Measurements from ENCODE around the gene BDKRB2. TPM values are rescaled to one million over a fixed set of nuclear protein-coding genes. Genes with fewer than 3 reads are reported as not detected.

Gene BDKRB2
- total RNA-seq, 1 donor from 2014 or later = 10.1 TPM

DNA sequence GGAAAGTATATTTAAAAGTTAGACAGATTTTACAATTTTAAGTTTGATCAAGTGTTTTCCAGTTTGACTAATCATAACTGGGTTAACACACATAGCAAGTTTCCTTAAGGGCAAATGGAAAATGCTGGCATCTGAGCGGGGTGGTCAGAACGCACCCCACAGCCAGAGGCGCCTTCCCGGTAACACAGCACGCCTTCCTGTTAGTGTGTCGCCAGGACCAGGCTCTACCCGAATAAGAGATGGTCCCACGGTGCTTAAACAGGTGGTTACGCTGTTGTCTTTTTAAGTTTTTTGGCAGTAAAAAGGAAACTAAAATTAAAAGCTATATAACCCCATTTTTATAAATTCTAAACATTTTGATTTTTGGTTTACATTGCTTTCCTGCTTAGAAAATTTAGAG is 79.4 kb downstream of the BDKRB2 start:
- no peak overlapping the region for H3K4me3 Mint-ChIP-seq
- H3K27me3 Mint-ChIP-seq (ENCODE audit: low read depth) = no peaks in the 10 kb centered on the region
- H3K9me3 Mint-ChIP-seq = no peaks in the 10 kb centered on the region
- TF ChIP-seq, protein P1, sequence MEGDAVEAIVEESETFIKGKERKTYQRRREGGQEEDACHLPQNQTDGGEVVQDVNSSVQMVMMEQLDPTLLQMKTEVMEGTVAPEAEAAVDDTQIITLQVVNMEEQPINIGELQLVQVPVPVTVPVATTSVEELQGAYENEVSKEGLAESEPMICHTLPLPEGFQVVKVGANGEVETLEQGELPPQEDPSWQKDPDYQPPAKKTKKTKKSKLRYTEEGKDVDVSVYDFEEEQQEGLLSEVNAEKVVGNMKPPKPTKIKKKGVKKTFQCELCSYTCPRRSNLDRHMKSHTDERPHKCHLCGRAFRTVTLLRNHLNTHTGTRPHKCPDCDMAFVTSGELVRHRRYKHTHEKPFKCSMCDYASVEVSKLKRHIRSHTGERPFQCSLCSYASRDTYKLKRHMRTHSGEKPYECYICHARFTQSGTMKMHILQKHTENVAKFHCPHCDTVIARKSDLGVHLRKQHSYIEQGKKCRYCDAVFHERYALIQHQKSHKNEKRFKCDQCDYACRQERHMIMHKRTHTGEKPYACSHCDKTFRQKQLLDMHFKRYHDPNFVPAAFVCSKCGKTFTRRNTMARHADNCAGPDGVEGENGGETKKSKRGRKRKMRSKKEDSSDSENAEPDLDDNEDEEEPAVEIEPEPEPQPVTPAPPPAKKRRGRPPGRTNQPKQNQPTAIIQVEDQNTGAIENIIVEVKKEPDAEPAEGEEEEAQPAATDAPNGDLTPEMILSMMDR (IDR thresholded peaks at IDR 0.05; ENCODE audit: unreplicated experiment) = no peak
- no peak overlapping the region for H3K27ac Mint-ChIP-seq
- no peak for DNase-seq (ENCODE audit: low spot score in 2 of 2, unreplicated experiment in 2 of 2)
- peaks cover 10% of the 10 kb centered on the region for H3K36me3 Mint-ChIP-seq
- H3K4me1 Mint-ChIP-seq = peaks cover 63% of the 10 kb centered on the region

DNA sequence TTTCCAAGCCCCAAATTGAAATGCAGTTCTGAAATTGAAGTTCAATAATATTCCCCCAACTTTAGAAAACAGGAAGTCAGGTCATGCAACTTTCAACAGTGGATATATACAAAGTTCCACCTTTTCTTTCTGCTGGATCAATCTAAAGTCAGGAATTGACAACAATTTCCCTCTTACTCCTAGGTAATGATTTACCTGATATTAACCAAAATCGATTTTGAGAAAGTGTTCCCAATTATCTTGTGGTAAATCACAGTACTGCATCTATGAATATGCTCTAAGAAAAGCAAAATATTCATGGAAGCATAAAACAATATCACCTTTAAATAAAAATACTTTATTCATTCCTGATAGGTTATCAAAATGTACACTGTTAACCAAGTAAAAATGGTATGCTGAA is 79.8 kb downstream of the BDKRB2 start:
- Mint-ChIP-seq H3K9me3 (no peaks in the 10 kb centered on the region), H3K4me1 (peaks cover 60% of the 10 kb centered on the region), H3K27ac (peak overlapping the region; percentile 96), H3K36me3 (peaks cover 14% of the 10 kb centered on the region), H3K4me3 (no peak overlapping the region), H3K27me3 (ENCODE audit: low read depth) (no peaks in the 10 kb centered on the region)
- TF ChIP-seq, protein P1 (IDR thresholded peaks at IDR 0.05; ENCODE audit: unreplicated experiment) = peak; percentile 33
- DNase-seq (ENCODE audit: low spot score in 2 of 2, unreplicated experiment in 2 of 2) = no peak

DNA sequence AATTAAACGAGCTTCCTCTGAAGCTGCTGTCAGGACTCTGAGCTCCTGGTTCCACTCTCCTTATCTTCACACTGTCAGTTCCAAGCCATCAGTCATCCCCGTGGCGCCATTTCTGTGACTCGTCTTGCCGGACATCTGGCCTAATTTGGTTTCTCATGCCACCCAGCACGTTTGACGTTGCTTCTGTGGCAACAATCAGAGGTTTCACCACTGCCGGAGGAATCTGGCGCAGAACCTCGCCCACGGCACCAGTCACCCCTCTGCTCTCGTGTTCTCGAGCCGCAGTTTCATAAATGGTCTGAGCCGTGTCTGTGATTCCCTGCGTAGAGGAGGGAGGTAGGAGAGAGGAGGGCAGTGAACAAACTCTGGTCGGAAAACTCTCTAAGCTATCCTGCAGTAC is 81.0 kb downstream of the BDKRB2 start:
- no peaks in the 10 kb centered on the region for H3K9me3 Mint-ChIP-seq
- peak in 1 of 2 experiments; percentile 55 for DNase-seq (ENCODE audit: low spot score in 2 of 2, unreplicated experiment in 2 of 2)
- no peaks in the 10 kb centered on the region for H3K27me3 Mint-ChIP-seq (ENCODE audit: low read depth)
- H3K27ac Mint-ChIP-seq = peak overlapping the region; percentile 96
- TF ChIP-seq, protein P1 (IDR thresholded peaks at IDR 0.05; ENCODE audit: unreplicated experiment) = no peak
- H3K36me3 Mint-ChIP-seq = peaks cover 23% of the 10 kb centered on the region
- H3K4me3 Mint-ChIP-seq = peak overlapping the region; percentile 55
- peaks cover 51% of the 10 kb centered on the region for H3K4me1 Mint-ChIP-seq

DNA sequence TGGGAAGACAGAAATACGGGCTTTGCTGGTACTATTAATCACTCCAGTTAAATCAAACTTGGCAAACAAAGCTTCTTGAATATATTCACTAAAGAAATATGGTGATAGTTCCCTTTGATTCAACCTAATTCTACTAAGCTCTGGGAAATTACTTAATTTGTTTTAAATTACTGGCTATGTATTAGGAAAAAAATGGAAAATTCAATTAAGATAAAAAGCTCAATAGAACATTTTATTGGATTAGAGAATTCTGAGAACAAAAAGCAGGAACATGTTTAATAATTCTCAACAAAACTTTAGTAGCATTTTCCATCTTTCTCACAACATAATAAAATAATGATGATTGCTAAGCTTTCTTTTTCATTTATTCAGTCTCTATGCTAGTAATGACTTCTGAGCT is 81.6 kb downstream of the BDKRB2 start:
- peaks cover 24% of the 10 kb centered on the region for H3K36me3 Mint-ChIP-seq
- H3K27ac Mint-ChIP-seq = peak overlapping the region; percentile 96
- no peaks in the 10 kb centered on the region for H3K27me3 Mint-ChIP-seq (ENCODE audit: low read depth)
- H3K4me1 Mint-ChIP-seq = peaks cover 48% of the 10 kb centered on the region
- H3K9me3 Mint-ChIP-seq = no peaks in the 10 kb centered on the region
- peak overlapping the region; percentile 55 for H3K4me3 Mint-ChIP-seq
- no peak for DNase-seq (ENCODE audit: low spot score in 2 of 2, unreplicated experiment in 2 of 2)
- TF ChIP-seq, protein P1 (IDR thresholded peaks at IDR 0.05; ENCODE audit: unreplicated experiment) = no peak

DNA sequence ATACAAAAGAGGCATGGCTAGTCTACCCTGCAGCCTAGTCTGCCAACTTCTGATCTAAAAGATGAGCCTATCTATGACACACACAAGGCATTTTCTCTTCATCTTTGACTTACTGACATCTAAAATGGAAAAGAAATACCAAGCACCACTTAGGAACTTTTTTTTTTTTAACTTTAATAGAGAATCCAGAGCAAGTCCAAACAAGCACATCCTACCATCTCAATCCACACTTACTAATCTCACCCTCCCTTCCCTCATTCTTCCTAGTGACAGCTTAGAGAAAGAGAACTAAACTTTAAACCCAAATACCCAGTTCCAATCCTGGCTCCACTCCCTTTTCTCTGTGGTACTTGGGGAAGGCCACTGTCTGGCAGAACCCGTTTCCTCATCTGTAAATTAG is 83.2 kb downstream of the BDKRB2 start:
- H3K27ac Mint-ChIP-seq = peak overlapping the region; percentile 30
- no peak overlapping the region for H3K4me3 Mint-ChIP-seq
- no peak for DNase-seq (ENCODE audit: low spot score in 2 of 2, unreplicated experiment in 2 of 2)
- H3K4me1 Mint-ChIP-seq = peaks cover 38% of the 10 kb centered on the region
- peaks cover 27% of the 10 kb centered on the region for H3K36me3 Mint-ChIP-seq
- H3K27me3 Mint-ChIP-seq (ENCODE audit: low read depth) = no peaks in the 10 kb centered on the region
- H3K9me3 Mint-ChIP-seq = no peaks in the 10 kb centered on the region
- TF ChIP-seq, protein P1 (IDR thresholded peaks at IDR 0.05; ENCODE audit: unreplicated experiment) = no peak

Other genes starting within 250 kb of the BDKRB2 start
- 35.4 to 40.6 TPM (median 35.9 TPM) in 3 replicates for gene C14orf132, start 165.5 kb upstream of the BDKRB2 start, total RNA-seq
- gene BDKRB1, start 51.4 kb downstream of the BDKRB2 start, total RNA-seq = 10.4 to 12.5 TPM (median 10.9 TPM) in 3 replicates
- 24.2 to 25.6 TPM (median 25.3 TPM) in 3 replicates for gene ATG2B, start 158.5 kb downstream of the BDKRB2 start, total RNA-seq
- 12.2 to 13.7 TPM (median 13.6 TPM) in 3 replicates for gene GSKIP, start 158.7 kb downstream of the BDKRB2 start, total RNA-seq
- gene AK7, start 187.3 kb downstream of the BDKRB2 start, total RNA-seq = 1.9 to 2.6 TPM (median 2.2 TPM) in 3 replicates